Activated T-cell treated with anti-CD3 and anti-CD28 coated beads for 1 hour (primary cell): ENCODE results near the gene MAPKAP1.
A peak's percentile ranks its signal among the peaks of the same experiment; 100 is the strongest.

ENCODE experiments used
- DNase-seq: peaks from one replicate; pipeline ENCODE4 v3.0.0-alpha.2; 2020; ENCODE audit warnings: low read depth

Gene MAPKAP1

DNA sequence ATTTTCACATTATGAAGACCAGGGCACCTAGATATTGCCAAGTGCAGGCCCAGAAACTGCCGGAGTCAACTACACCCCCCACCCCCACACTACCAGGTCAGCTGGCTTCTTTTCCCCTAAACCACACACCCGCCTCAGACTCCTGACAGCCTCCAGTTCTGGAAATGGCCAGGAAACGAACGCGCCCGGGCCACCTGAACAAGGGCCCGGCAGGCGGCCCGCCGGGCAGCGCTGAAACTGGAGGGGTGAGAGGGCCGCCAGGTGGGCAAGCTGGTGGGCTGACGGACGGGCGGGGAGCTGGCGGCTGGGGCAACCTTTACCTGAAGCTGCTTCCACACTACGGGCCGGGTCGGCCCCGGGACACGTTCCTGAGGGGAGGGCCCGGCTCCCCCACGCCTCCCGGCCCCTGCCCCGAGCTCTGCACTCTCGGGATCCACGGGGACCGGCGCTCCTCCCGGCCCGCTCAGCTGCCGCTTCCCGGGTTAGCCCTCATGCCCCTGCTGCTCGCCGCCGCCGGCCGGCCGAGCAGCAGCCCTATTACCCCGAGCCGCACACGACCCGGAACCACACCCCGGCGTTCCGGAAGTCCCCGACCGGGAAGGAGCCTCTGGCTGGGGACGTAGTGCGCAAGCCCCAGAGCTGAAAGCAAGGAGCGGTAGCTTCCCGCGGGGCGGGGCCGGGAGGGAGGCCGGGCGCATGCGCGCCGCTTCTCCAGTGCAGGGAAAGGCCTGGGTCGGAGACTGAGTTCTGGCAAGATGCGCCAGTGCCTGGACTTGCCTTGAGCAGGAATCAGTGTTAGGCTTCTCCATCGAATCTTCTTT is at the start of gene MAPKAP1:
Gene MAPKAP1, minus strand, starts transcription at position 558 of the 821 bp plus-strand sequence. CDS start 34,634 bp downstream, outside the sequence.
- peak; percentile 91 for DNase-seq

DNA sequence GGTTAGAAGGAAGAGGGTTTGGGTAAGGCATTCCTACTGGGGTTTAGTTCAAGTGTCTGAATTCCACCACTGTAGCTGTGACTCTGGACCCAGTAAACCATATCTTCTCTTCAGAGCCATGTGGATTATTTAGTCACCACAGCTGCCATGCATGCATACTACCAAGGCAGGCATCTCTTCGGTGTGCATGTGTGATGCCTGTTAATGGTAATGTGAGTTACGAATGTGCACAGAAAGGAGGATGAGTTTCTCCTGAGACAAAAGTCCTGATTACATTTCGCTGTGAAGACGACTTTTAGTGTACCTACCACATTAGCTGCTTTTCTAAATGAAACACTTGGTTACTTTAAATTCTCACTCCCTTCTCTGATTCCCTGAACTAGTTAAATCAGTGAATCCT is 49.5 kb upstream of the MAPKAP1 start:
- no peak for DNase-seq

DNA sequence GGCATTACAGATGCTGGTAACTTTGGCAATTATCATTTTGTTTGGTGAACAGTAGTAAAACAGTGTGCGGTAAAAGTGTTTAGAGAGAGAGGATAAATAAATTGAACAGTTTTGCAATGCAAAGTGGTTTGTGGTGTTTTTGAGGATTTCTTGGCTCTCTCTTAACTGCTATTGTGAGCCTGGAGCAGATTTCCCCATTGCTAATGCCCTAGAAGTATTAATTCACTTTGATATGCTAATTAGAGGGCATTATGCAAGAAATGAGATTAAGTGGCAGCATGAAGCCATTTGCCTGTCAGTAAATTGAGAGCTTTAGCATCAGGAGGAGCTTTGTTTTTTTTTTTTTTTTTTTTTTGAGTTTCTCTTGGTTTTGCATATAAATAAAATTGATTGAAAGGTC is 48.3 kb upstream of the MAPKAP1 start:
- DNase-seq: no peak

DNA sequence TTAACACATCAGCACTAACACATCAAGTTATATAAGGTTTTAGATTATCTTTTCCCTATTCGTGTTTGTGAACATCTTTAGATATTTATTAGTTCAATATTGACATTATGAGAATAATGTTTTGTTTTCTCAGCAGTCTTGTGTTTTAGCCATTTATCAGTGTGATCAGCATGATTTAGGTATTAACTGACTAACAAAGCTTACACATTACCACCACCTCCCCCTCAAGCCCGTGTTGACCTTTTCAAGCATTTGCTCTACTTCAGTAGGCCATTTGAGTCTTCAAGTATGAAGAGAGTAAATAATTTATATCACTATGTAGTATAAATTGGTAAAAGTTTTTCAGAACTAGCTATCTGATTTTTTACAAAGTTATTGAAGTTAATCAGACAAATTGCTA is 47.1 kb upstream of the MAPKAP1 start:
- no peak for DNase-seq

- no peak for DNase-seq
Measured at GRCh38 chr9:125752070-125752628, 45.1 kb upstream of the MAPKAP1 start.

- no peak for DNase-seq
Measured at GRCh38 chr9:125750627-125751011, 43.6 kb upstream of the MAPKAP1 start.

DNA sequence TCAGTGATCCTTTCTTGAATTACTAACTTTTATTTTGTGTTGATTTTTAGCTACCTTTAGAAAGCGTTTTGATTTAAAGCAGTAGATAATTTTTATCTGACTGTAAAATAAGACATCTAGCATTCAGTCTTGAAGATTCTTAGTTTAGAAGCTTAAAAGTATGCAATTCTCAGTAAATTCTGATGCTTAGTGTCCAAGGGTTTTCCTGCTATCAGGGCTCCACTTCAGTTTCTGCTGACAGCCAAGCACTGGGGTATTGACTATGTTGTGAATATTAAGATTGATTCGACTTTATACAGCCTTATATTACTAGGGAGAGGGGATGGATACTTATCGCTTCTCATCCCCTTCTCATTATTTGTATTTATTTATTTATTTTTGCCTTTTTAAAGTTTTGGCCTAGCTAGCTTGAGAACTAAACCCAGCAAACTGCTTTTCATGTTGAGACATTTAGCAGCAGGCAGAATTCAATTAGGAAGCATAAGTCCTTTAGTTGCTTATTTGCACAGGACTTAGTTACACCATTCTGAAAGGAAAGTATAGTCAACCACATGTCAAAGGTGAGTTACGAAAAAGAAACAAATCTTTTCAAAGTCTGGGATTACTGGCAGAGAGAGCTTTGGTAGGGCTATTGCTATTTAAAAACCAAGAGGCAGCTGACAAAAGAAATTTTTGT is 43.1 kb upstream of the MAPKAP1 start:
- no peak for DNase-seq

DNA sequence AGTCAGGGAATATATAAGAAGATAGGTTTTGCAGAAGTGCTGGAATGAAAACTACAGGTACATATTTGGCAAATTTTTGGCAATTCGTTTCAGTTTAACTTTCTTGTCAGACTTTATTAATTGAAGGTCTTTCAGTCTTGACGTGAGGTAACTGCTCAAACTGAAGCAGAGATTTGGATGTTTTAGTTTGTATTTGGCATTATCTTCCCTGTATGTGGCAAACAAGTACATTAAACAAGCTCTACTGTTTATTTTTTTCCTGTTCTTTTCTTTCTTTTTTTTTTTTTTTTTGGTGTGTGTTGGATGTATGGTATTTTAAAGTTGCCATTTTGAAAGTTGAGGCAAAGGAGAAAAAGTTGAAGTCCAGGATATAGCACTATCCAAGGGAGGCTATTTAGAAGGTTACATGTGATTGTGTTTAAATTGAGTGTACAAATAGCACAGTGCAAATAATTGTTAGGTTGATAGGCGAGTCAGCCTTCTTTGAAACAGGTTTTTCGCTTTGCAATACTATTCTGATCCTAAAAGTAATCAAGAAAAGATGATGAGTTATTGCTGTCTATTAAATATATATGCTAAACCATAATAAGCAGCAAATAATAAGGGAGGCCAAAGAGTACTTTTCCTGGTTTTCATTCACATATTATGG is 42.4 kb upstream of the MAPKAP1 start:
- DNase-seq: no peak

- no peak for DNase-seq
Measured at GRCh38 chr9:125748446-125749099, 41.6 kb upstream of the MAPKAP1 start.

GRCh38 chr9:125747765-125748445 is 40.9 kb upstream of the MAPKAP1 start:
- peak; percentile 9 for DNase-seq

DNA sequence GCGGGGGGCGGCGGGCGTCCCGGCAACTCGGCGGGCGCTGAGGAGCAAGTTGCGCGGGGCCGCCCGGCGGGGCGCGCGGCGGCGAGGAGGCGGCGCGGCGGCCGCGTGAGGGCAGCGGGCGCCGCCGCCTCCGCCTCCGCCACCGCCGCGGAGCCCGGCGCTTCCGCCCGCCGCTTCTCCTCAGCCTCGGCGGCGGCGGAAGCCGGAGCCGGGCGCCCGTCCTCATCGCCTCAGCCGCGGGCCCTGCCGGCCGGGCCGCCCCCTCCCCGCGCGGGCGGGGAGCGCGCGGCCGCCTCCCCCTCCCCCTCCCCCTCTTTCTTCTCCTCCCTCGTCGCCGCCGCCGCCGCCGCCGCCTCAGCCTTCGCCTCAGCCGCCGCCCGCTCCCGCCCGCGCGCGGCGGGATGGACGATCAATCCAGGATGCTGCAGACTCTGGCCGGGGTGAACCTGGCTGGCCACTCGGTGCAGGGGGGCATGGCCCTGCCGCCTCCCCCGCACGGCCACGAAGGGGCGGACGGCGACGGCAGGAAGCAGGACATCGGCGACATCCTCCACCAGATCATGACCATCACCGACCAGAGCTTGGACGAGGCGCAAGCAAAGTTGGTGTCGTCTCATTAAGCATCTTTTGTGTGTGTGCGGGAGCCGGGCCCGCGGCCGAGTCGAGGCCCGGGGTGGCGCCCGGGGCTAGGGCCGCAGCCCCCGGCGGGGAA is 40.2 kb upstream of the MAPKAP1 start, which contains the start of gene PBX3:
Gene PBX3, plus strand, starts transcription at position 321 of the 712 bp plus-strand sequence.
- DNase-seq: peak; percentile 33

DNA sequence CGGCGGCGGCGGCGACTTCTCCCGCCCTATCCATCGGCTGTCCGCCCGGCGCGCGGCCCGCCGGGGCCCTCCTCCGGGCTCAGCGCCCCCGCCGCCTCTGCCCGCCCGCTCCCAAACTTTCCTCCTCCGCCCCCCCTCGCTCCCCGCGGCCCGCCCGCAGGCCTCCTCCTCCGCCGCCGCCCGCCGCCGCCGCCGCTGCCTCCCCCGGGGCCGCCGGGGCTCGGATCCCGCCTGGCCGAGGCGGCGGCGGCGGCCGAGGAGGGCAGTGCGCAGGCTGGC is 39.7 kb upstream of the MAPKAP1 start:
- DNase-seq: no peak

- peak; percentile 89 for DNase-seq
Measured at GRCh38 chr9:125746017-125746773, 39.2 kb upstream of the MAPKAP1 start.

DNA sequence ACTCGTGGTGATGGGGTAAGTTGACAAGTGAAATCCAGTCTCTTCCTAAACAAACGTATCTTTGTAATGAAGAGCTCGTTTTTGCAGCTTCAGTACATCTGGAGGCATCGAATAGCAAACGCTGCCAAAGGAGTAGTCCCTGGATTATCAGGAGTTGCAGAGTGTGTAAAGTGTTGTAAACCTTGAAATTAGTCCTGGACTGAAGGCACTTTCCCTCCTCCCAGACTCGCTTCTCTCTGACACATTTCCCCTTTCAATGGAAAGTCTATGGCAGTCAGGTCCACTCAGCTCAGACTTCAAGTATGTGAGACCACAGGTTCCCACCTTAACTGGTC is 38.6 kb upstream of the MAPKAP1 start:
- no peak for DNase-seq

- no peak for DNase-seq
Measured at GRCh38 chr9:125745018-125745417, 38.0 kb upstream of the MAPKAP1 start.

- no peak for DNase-seq
Measured at GRCh38 chr9:125744616-125745015, 37.6 kb upstream of the MAPKAP1 start.

DNA sequence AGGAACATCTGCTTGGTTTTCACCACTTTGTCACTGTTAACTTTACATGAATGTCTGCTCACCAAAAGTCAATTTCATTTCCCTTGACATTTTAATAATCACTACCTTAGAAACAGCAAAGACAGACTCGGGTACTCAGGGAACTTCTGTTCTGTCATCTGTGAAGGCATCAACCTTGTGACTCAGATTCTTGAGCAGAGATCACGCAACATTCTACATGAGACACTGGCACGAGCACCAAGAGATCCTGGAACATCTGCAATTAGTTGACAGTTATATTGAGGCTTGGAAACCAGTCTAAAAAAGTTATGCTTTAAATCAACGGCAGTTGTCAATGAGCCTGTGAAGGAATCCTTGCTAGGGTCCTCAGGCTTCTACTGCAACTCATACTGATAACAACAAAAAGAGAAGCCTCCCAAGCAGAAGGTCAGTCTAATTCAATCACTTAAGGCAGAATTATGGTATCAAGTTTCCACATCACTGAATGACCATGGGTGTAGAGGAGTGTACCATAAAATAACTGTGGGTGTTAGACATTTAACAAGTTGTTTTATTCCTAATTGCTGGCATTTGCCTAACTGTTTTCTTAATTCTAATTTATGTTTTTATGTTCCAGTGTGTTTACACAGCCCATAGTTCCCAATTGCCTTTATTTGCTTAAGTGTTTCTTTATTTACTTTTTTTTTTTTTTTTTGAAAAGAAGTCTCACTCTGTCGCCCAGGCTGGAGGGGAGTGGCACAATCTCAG is 36.8 kb upstream of the MAPKAP1 start:
- no peak for DNase-seq

DNA sequence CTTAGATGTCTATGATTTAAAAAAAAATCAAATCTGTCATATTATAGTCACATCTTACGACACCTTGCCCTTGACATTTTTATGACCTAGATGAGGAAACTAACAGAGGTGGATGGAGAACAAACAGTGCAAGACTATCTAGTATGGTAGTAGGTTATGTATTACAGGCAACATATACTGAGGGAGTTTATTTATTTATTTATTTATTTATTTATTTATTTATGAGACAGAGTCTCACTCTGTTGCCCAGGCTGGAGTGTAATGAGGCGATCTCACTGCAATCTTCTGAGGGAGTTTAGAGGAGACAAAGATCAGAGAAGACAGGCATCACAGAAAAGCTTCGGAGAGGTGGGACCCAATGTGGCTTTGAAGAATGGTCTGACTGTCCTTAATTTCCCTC is 35.6 kb upstream of the MAPKAP1 start:
- no peak for DNase-seq

GRCh38 chr9:125739436-125739835 is 32.4 kb upstream of the MAPKAP1 start:
- DNase-seq: no peak

- no peak for DNase-seq
Measured at GRCh38 chr9:125732562-125732961, 25.6 kb upstream of the MAPKAP1 start.
